ENCODE measurements around the gene HDAC4. TPM values are rescaled to one million over a fixed set of nuclear protein-coding genes. Genes with fewer than 3 reads are reported as not detected.

The HDAC4 gene
- total and polyA plus RNA-seq, 2 of the 4 experiments (the other 2 are of a cell fraction) = 4.1 to 7.2 TPM

- Histone ChIP-seq H3K9me3 (ENCODE audit: control insufficient read depth, insufficient read depth, low read length) (no peaks in the 10 kb centered on the region), H2AK9ac (replicated peaks; ENCODE audit: low read depth, low read length, poor library complexity) (no peak overlapping the region), H3K14ac (replicated peaks; ENCODE audit: low read depth, low read length) (no peak overlapping the region), H4K91ac (ENCODE audit: insufficient read depth, low read depth, low read length) (no peak overlapping the region), H3K27ac (ENCODE audit: insufficient read depth, low read length) (no peak overlapping the region), H3K36me3 (ENCODE audit: control insufficient read depth, insufficient read depth, low read length) (peaks cover 31% of the 10 kb centered on the region), H4K20me1 (ENCODE audit: insufficient read depth, low read length) (peaks cover 49% of the 10 kb centered on the region), H2AFZ (replicated peaks; ENCODE audit: low read length, poor library complexity) (no peak overlapping the region), H2BK120ac (ENCODE audit: low read depth, low read length) (no peak overlapping the region), H3K4me1 (ENCODE audit: control insufficient read depth, insufficient read depth, low read length) (no peaks in the 10 kb centered on the region; the same call in 1 of the 2 replicates), H3K23ac (ENCODE audit: low read depth, low read length) (no peak overlapping the region), H3K9me1 (ENCODE audit: insufficient read depth, low read length) (peaks cover 14% of the 10 kb centered on the region), H2BK5ac (ENCODE audit: low read depth, low read length, poor library complexity, severe bottlenecking) (no peak overlapping the region), H3K9ac (ENCODE audit: low read depth, low read length) (no peak overlapping the region), H2AK5ac (ENCODE audit: low read depth, low read length) (no peak overlapping the region), H3K18ac (ENCODE audit: low read depth, low read length) (no peak overlapping the region), H4K5ac (ENCODE audit: low read depth, low read length) (no peak overlapping the region), H3K56ac (ENCODE audit: extremely low read depth, insufficient read depth, low read length) (no peak overlapping the region), H3K79me1 (ENCODE audit: low read depth in 1 of 2, low read length in 2 of 2) (peaks cover 29 to 68% of the 10 kb centered on the region in 2 experiments), H2BK20ac (ENCODE audit: low read depth, low read length) (no peak overlapping the region), H3K4me3 (ENCODE audit: insufficient read depth, low read depth, low read length) (no peak overlapping the region), H3K27me3 (ENCODE audit: control insufficient read depth, insufficient read depth, low read length) (no peaks in the 10 kb centered on the region), H3K4me2 (ENCODE audit: low read depth, low read length) (no peak overlapping the region), H2BK15ac (ENCODE audit: low read depth, low read length) (no peak overlapping the region), H3K4ac (ENCODE audit: low read depth, low read length) (no peak overlapping the region), H4K8ac (ENCODE audit: low read depth in 2 of 2, low read length in 2 of 2) (no peak overlapping the region)
- dilution Hi-C loops (cut with HindIII; ENCODE audit: low sequenced_read_pairs, unreplicated experiment) (no loop called here), in situ Hi-C loops (cut with MboI; ENCODE audit: low sequenced_read_pairs) (no loop called here), intact Hi-C loops (cut with micrococcal nuclease) (no loop called here)
- ChIA-PET POLR2A (ENCODE audit: unreplicated experiment) (no interaction called here), CTCF (no interaction called here)
- DNase-seq (no peak), ATAC-seq (ENCODE audit: low read depth) (no peak)
- WGBS, 2 experiments (ENCODE audit: extremely low coverage in 2 of 2, insufficient read length in 1 of 2) = 96% methylated on average over 14 of the region's 21 CpGs; no CpG with 5 or more reads in 1 of the 2 experiments
- no TSS peak for BruUV-seq (replicated peaks)
- no peak for TF ChIP-seq MAZ (IDR thresholded peaks at IDR 0.05; ENCODE audit: borderline replicate concordance, low read depth, low read length)
- no peak for TF ChIP-seq RCOR1 (IDR thresholded peaks at IDR 0.05; ENCODE audit: insufficient replicate concordance, low read length)
- TF ChIP-seq, protein P1, sequence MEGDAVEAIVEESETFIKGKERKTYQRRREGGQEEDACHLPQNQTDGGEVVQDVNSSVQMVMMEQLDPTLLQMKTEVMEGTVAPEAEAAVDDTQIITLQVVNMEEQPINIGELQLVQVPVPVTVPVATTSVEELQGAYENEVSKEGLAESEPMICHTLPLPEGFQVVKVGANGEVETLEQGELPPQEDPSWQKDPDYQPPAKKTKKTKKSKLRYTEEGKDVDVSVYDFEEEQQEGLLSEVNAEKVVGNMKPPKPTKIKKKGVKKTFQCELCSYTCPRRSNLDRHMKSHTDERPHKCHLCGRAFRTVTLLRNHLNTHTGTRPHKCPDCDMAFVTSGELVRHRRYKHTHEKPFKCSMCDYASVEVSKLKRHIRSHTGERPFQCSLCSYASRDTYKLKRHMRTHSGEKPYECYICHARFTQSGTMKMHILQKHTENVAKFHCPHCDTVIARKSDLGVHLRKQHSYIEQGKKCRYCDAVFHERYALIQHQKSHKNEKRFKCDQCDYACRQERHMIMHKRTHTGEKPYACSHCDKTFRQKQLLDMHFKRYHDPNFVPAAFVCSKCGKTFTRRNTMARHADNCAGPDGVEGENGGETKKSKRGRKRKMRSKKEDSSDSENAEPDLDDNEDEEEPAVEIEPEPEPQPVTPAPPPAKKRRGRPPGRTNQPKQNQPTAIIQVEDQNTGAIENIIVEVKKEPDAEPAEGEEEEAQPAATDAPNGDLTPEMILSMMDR (conservative IDR thresholded peaks at IDR 0.05; ENCODE audit: low read depth, low read length) = no peak
Measured at GRCh38 chr2:239376942-239377531, 23.8 kb downstream of the HDAC4 start.

Data from IMR-90 (cell line).